ENCODE results near the gene ISLR.

The ISLR gene, protein sequence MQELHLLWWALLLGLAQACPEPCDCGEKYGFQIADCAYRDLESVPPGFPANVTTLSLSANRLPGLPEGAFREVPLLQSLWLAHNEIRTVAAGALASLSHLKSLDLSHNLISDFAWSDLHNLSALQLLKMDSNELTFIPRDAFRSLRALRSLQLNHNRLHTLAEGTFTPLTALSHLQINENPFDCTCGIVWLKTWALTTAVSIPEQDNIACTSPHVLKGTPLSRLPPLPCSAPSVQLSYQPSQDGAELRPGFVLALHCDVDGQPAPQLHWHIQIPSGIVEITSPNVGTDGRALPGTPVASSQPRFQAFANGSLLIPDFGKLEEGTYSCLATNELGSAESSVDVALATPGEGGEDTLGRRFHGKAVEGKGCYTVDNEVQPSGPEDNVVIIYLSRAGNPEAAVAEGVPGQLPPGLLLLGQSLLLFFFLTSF

DNA sequence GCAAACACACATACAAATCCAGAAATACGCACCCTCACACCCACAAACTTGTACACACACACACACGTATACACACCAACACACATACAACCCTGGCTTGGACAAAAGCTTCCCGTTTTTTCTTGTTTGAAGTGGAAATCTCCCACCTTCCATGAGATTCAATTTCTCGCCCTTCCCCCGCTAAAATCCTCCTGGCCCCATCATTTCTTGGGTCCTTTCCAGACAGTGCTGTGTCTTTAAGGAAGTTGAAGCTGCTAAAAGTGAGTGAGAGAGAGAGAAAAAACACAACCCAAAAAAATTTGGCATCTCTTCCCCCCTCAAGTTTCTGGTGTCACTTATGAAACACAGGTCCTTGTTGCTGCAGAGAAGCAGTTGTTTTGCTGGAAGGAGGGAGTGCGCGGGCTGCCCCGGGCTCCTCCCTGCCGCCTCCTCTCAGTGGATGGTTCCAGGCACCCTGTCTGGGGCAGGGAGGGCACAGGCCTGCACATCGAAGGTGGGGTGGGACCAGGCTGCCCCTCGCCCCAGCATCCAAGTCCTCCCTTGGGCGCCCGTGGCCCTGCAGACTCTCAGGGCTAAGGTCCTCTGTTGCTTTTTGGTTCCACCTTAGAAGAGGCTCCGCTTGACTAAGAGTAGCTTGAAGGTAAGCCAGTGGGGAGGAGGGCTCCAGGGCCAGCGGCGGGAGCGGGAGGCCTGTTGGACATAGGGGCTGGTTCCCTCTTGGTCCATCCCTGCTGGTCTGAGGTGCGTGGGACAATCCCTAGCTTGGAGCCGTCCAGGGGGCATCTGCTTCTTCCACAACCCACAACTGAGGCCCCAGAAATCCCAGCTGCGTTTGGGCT lies at the start of gene ISLR:
Gene ISLR (plus strand): TSS at position 331 of the 839 bp plus-strand sequence. CDS start 1,149 bp downstream, outside the sequence.
- no peak for DNase-seq

DNA sequence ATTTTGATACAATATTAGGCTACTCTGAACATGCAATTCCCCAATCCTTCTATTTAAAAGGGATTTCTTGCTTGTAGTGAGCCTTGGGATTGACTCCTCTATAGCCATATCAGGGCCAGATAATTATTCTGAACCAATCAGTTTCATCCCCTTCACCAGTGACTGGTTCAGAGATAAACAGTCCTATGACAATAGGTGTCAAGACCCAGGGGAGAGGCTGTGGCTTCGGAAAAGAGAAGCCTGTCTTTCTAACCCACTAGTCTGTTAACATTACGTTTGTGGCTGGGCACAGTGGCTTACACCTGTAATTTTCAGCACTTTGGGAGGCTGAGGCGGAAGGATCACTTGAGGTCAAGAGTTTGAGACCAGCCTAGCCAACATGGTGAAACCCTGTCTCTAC lies 49.3 kb upstream of the ISLR start:
- no peak for DNase-seq

DNA sequence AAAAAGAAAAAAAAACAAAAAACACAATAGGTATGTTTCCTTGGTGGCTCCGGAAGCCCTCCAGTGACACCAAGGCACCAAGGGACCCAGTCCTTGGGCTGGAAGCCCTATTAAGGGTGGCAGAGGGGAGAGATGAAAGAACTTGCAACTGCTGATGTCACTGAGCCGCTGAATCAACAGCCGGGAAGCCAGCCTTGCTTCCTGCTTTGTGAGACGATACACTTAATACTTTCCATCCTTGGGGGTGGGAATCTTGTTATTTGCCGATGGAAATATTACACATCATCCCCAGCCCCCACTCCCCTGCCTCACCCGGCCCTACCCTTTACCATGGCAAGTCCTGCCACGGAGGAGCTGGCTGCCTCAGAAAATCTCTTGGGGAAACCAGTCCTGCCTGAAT lies 48.8 kb upstream of the ISLR start:
- no peak for DNase-seq

- peak; percentile 82 for DNase-seq
Observed at GRCh38 chr15:74127255-74127953, 46.1 kb upstream of the ISLR start.

- no peak for DNase-seq
Observed at GRCh38 chr15:74127954-74128784, 45.3 kb upstream of the ISLR start.

DNA sequence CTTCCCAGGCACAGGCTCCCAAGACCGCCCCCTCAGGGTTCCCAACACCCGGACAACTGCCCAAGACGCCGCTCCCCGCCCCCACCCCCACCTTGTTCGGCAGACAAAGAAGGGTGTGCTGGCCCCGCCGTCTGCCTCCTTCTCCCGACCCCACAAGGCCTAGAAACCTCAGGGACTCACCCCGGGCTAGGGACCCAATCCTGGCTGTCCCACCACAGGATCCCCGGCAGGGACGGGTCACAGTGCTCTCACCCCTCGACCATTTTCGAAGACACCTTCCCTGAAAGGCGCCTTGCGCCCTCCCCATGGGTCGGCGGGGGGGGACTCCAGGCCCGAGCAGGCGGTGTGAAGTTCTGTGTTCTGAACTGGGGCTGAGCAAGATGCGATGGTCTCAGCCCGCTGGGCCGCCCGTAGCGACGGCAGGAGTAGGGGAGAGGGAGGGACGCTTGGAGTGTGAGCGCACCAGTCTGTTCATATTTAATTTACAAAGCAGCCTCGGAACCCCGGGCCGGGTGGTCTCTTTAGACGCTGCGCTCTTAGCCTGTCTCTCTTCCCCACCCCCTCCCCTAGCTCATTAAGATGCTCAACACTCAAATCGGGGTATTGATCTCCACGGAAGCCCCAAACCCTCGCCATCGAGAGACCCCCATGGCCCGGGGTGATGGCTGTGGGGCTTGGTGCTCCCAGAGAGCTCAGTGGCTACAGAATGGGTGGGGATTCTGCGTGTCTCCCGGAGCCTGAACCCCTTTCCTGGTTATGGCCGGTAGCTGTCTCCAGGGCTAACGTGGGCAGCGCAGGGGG lies 44.5 kb upstream of the ISLR start:
- DNase-seq = no peak

- DNase-seq = no peak
Observed at GRCh38 chr15:74129586-74130154, 43.8 kb upstream of the ISLR start.

- no peak for DNase-seq
Observed at GRCh38 chr15:74130155-74130848, 43.2 kb upstream of the ISLR start, which contains the start of gene ISLR2. ISLR2 (plus strand) TSS chr15:74130586; CDS start chr15:74132755, 2,169 bp downstream.

- no peak for DNase-seq
Observed at GRCh38 chr15:74130849-74131627, 42.5 kb upstream of the ISLR start.

GRCh38 chr15:74131628-74132413 lies 41.7 kb upstream of the ISLR start:
- DNase-seq = no peak

DNA sequence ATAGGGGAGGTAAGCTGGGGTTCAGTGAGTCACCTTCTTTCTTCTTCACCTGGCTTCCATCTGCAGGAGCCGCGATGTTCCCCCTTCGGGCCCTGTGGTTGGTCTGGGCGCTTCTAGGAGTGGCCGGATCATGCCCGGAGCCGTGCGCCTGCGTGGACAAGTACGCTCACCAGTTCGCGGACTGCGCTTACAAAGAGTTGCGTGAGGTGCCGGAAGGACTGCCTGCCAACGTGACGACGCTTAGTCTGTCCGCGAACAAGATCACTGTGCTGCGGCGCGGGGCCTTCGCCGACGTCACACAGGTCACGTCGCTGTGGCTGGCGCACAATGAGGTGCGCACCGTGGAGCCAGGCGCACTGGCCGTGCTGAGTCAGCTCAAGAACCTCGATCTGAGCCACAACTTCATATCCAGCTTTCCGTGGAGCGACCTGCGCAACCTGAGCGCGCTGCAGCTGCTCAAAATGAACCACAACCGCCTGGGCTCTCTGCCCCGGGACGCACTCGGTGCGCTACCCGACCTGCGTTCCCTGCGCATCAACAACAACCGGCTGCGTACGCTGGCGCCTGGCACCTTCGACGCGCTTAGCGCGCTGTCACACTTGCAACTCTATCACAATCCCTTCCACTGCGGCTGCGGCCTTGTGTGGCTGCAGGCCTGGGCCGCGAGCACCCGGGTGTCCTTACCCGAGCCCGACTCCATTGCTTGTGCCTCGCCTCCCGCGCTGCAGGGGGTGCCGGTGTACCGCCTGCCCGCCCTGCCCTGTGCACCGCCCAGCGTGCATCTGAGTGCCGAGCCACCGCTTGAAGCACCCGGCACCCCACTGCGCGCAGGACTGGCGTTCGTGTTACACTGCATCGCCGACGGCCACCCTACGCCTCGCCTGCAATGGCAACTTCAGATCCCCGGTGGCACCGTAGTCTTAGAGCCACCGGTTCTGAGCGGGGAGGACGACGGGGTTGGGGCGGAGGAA lies 40.5 kb upstream of the ISLR start:
- DNase-seq = no peak

DNA sequence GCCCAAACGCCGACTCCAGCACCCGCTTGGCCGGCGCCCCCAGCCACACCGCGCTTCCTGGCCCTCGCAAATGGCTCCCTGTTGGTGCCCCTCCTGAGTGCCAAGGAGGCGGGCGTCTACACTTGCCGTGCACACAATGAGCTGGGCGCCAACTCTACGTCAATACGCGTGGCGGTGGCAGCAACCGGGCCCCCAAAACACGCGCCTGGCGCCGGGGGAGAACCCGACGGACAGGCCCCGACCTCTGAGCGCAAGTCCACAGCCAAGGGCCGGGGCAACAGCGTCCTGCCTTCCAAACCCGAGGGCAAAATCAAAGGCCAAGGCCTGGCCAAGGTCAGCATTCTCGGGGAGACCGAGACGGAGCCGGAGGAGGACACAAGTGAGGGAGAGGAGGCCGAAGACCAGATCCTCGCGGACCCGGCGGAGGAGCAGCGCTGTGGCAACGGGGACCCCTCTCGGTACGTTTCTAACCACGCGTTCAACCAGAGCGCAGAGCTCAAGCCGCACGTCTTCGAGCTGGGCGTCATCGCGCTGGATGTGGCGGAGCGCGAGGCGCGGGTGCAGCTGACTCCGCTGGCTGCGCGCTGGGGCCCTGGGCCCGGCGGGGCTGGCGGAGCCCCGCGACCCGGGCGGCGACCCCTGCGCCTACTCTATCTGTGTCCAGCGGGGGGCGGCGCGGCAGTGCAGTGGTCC lies 39.7 kb upstream of the ISLR start:
- no peak for DNase-seq

GRCh38 chr15:74134387-74135027 lies 39.0 kb upstream of the ISLR start:
- DNase-seq = no peak

- DNase-seq = no peak
Observed at GRCh38 chr15:74135041-74135565, 38.4 kb upstream of the ISLR start.

GRCh38 chr15:74136540-74136813 lies 37.0 kb upstream of the ISLR start:
- DNase-seq = no peak

Measured in CD4-positive, alpha-beta T cell treated with Interleukin-6 for 4 hours (primary cell).